Parathyroid adenoma (tissue), 2 donors: ENCODE data around the gene LRRC7.

Experiments
- H2AFZ ChIP-seq: fragments of 300-600 bp; sonication (generic); one replicate; pipeline ENCODE4 v1.7.0; 2017; ENCODE audit warnings: antibody characterized with exemption, mild to moderate bottlenecking
- H3K27ac ChIP-seq: fragments of 300-600 bp; sonication (generic); one replicate; pipeline ENCODE4 v1.7.0; 2017
- H3K27me3 ChIP-seq: fragments of 300-600 bp; sonication (generic); one replicate; pipeline ENCODE4 v1.7.0; 2017; ENCODE audit warnings: low read length; ENCODE audit not compliant: control insufficient read depth, insufficient read depth
- H3K36me3 ChIP-seq: fragments of 300-600 bp; sonication (generic); one replicate; pipeline ENCODE4 v1.7.0; 2017; ENCODE audit warnings: low read length; ENCODE audit not compliant: control insufficient read depth, insufficient read depth
- H3K4me1 ChIP-seq: fragments of 300-600 bp; sonication (generic); one replicate; pipeline ENCODE4 v1.7.0; 2017; ENCODE audit warnings: control low read depth
- H3K4me2 ChIP-seq: fragments of 300-600 bp; sonication (generic); one replicate; pipeline ENCODE4 v1.7.0; 2017; ENCODE audit warnings: low read length
- H3K4me3 ChIP-seq: fragments of 300-600 bp; sonication (generic); one replicate; pipeline ENCODE4 v1.7.0; 2017; ENCODE audit warnings: low read depth, low read length
- H3K79me2 ChIP-seq: fragments of 300-600 bp; sonication (generic); one replicate; pipeline ENCODE4 v1.7.0; 2017; ENCODE audit warnings: control low read depth
- H3K9ac ChIP-seq: fragments of 300-600 bp; sonication (generic); one replicate; pipeline ENCODE4 v1.7.0; 2017; ENCODE audit warnings: mild to moderate bottlenecking
- H3K9me3 ChIP-seq: fragments of 300-600 bp; sonication (generic); one replicate; pipeline ENCODE4 v1.7.0; 2017; ENCODE audit warnings: low read length; ENCODE audit not compliant: control insufficient read depth
- CTCF ChIP-seq: fragments of 300-600 bp; sonication (generic); IDR thresholded peaks from one replicate; pipeline ENCODE4 v1.7.0; 2017; ENCODE audit warnings: antibody characterized with exemption, mild to moderate bottlenecking
- donor health status: primary hyperparathyroidism.

Gene LRRC7

GRCh38 chr1:69888657-69889056, 320.9 kb downstream of the LRRC7 start:
- Histone ChIP-seq H3K4me2 (no peak overlapping the region), H3K9me3 (no peaks in the 10 kb centered on the region), H3K4me1 (no peaks in the 10 kb centered on the region), H3K79me2 (no peaks in the 10 kb centered on the region), H3K27ac (no peak overlapping the region), H3K4me3 (no peak overlapping the region), H3K9ac (no peak overlapping the region), H2AFZ (no peak overlapping the region), H3K36me3 (no peaks in the 10 kb centered on the region), H3K27me3 (no peaks in the 10 kb centered on the region)
- TF ChIP-seq CTCF, result no peak

- no peak for TF ChIP-seq CTCF
- H3K4me2 ChIP-seq, result no peak overlapping the region
- no peaks in the 10 kb centered on the region for H3K79me2 ChIP-seq
- H2AFZ ChIP-seq, result no peak overlapping the region
- no peak overlapping the region for H3K27ac ChIP-seq
- H3K9ac ChIP-seq, result no peak overlapping the region
- H3K9me3 ChIP-seq, result no peaks in the 10 kb centered on the region
- no peaks in the 10 kb centered on the region for H3K36me3 ChIP-seq
- no peaks in the 10 kb centered on the region for H3K27me3 ChIP-seq
- H3K4me3 ChIP-seq, result no peak overlapping the region
- no peaks in the 10 kb centered on the region for H3K4me1 ChIP-seq
Measured at GRCh38 chr1:69898403-69898947, 330.8 kb downstream of the LRRC7 start.

DNA sequence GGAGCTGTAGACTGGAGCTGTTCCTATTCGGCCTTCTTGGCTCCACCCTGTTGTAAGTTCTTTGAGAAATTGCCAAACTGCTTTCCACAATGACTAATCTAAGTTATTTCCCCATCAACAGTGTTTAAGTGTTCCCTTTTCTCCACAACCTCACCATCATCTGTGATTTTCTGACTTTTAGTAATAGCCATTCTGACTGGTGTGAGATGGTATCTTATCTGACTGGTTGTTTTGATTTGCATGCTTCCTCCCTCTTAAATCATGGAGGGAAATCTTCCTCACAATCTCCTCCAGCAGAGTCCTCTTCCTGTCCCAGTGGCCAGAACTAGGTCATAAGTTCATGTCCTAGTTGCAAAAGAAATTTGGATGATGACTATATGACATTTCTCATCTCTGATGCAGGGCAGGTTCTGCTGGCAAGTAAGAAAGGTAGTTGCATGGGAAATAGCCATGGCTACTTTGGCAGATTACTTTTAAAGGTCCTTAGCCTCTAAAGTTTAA, 343.6 kb downstream of the LRRC7 start:
- H3K4me3 ChIP-seq, result no peak overlapping the region
- H2AFZ ChIP-seq, result no peak overlapping the region
- H3K27me3 ChIP-seq, result no peaks in the 10 kb centered on the region
- no peak overlapping the region for H3K4me2 ChIP-seq
- H3K9me3 ChIP-seq, result no peaks in the 10 kb centered on the region
- no peaks in the 10 kb centered on the region for H3K36me3 ChIP-seq
- H3K9ac ChIP-seq, result no peak overlapping the region
- no peak overlapping the region for H3K27ac ChIP-seq
- no peak for TF ChIP-seq CTCF
- H3K79me2 ChIP-seq, result no peaks in the 10 kb centered on the region
- no peaks in the 10 kb centered on the region for H3K4me1 ChIP-seq

DNA sequence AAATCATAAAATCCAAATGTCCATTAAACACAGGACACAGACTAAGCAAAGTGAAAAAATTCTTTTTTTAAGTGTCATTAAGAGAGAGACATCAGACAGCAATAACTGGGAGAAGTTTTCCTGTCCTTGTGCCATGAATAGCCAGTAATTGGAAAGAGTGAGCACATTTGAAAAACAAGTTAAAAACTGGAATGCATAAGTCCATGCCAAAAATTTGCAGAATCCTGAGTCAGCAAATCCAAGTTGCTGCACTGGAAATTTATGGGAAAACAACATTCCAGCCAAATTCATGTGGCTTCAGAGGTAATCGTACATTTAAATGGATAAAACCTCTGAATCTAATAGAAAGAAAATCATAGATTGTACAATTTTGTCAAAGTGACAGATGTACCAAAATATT, 346.3 kb downstream of the LRRC7 start:
- no peak overlapping the region for H3K27ac ChIP-seq

More for the DNA sequence above, 346.3 kb downstream of the LRRC7 start:
- no peak overlapping the region for H3K4me3 ChIP-seq
- no peaks in the 10 kb centered on the region for H3K4me1 ChIP-seq
- no peak overlapping the region for H2AFZ ChIP-seq
- no peak overlapping the region for H3K9ac ChIP-seq
- H3K9me3 ChIP-seq, result no peaks in the 10 kb centered on the region
- H3K36me3 ChIP-seq, result no peaks in the 10 kb centered on the region
- no peaks in the 10 kb centered on the region for H3K27me3 ChIP-seq
- no peak overlapping the region for H3K4me2 ChIP-seq
- H3K79me2 ChIP-seq, result no peaks in the 10 kb centered on the region
- no peak for TF ChIP-seq CTCF
